ENCODE data around the gene SMOC2.

The SMOC2 gene

DNA sequence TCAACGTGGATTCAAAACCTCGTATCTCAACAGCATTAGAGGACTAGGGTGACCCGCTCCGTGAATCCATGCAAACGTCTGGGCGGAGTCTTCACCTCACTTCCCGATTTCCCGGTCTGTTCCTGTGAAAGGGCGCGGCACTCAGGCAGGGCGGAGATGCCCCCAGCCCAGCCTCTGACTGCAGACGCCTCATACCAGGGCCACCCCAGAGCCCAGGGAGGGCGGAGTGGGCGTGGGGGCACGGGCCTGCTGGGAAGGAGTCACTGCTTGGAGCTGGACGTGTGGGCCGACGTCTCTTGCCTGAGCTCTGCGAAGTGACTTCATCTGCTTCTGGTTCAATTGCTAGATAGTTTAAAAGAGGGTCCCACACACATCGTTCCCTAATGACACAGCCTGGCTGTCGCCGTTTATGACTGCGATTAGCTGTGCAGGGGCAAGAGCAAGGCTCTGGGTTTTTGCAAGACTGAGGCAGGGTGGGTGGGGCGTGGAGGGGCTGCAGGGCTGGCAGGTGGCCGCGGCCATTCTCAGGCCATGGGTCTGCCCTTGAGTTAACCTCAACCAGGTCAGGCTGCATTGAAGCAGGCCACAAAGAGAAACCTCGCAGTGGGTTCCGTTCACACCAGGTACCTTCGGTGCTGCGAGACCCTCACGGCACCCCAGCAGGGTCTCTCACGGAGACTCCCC is 15.0 kb downstream of the SMOC2 start:
- H3K4me3 ChIP-seq (ENCODE audit: low read depth, low read length), result no peak overlapping the region
- TF ChIP-seq, protein P1, sequence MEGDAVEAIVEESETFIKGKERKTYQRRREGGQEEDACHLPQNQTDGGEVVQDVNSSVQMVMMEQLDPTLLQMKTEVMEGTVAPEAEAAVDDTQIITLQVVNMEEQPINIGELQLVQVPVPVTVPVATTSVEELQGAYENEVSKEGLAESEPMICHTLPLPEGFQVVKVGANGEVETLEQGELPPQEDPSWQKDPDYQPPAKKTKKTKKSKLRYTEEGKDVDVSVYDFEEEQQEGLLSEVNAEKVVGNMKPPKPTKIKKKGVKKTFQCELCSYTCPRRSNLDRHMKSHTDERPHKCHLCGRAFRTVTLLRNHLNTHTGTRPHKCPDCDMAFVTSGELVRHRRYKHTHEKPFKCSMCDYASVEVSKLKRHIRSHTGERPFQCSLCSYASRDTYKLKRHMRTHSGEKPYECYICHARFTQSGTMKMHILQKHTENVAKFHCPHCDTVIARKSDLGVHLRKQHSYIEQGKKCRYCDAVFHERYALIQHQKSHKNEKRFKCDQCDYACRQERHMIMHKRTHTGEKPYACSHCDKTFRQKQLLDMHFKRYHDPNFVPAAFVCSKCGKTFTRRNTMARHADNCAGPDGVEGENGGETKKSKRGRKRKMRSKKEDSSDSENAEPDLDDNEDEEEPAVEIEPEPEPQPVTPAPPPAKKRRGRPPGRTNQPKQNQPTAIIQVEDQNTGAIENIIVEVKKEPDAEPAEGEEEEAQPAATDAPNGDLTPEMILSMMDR (IDR thresholded peaks at IDR 0.05; ENCODE audit: low read depth, low read length), result no peak

DNA sequence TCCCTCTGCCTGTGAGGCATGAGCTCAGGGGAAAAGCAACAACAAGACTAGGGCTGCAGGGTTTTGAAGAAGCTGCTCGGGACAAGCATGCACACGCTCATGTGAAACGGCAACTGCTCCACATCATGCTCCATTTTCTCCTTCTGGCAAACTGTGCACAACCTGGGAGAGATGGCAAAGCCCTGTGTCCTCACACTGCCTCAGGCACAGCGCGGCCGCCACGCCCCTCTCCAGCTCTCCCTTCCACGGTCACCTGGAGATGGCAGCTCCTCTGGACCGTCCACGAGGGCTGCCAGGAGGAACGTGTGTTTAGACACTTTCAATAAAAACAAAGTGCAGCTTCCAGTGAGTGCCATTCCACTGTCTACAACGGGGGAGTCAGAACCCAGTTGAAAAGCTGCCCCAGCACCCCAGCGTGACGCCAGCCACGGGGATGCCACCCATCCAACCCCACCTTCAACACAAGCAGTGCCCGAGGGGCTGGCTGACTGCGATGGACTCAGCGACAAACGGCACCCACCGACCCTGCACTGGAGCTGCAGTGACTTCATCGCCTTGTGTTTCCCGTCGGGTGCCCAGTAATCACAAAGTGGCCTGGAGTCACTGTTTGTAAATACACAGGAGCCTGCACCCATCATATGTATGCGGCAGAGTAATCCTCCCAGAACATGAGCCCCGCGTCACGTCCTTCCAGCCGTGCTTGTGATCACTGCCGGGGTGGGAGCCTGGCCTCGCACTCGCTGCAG is 16.1 kb downstream of the SMOC2 start:
- TF ChIP-seq, protein P1 (IDR thresholded peaks at IDR 0.05; ENCODE audit: low read depth, low read length), result no peak
- H3K4me3 ChIP-seq (ENCODE audit: low read depth, low read length), result no peak overlapping the region

DNA sequence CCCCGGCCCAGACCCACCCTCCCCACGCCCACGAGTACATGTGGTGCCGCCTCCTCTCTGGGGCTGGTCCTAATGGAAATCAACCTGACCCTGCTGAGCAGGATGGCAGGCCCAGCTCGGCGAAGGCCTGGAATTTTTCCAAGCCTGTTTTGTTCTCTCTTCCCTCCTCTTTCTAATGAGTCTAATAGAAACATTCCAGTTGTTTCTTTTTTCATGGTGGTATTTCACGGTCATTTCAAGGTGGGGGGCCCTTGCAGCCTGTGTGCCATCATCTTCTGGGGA is 16.6 kb downstream of the SMOC2 start:
- TF ChIP-seq, protein P1 (IDR thresholded peaks at IDR 0.05; ENCODE audit: low read depth, low read length), result no peak
- H3K4me3 ChIP-seq (ENCODE audit: low read depth, low read length), result no peak overlapping the region

DNA sequence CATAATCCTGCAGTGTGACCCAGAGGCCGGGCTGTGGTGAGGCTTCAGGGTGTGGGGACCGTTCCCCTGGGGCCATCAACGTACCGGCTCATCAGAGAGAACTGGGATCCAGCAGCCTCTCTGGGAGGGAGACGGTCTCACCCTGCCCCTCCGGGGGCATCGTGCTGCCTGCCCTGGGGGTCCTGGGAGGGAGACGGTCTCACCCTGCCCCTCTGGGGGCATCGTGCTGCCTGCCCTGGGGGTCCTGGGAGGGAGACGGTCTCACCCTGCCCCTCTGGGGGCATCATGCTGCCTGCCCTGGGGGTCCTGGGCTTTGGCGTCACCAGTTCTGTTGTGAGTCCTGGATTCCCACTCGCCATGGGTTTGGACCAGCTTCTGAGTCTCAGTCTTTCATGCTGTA is 17.1 kb downstream of the SMOC2 start:
- H3K4me3 ChIP-seq (ENCODE audit: low read depth, low read length), result no peak overlapping the region
- TF ChIP-seq, protein P1 (IDR thresholded peaks at IDR 0.05; ENCODE audit: low read depth, low read length), result no peak

DNA sequence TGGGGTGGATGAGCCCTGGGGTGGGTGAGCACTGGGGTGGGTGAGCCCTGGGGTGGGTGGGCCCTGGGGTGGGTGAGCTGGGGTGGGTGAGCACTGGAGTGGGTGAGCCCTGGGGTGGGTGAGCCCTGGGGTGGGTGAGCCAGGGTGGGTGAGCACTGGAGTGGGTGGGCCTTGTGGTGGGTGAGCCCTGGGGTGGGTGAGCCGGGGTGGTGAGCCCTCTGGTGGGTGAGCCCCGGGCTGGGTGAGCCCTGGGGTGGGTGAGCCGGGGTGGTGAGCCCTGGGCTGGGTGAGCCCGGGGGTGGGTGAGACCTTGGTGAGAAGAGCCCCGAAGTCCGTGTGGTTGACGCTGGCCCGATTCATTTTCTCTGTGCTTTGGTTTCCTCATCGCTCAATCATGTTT is 18.6 kb downstream of the SMOC2 start:
- H3K4me3 ChIP-seq (ENCODE audit: low read depth, low read length), result no peak overlapping the region
- TF ChIP-seq, protein P1 (IDR thresholded peaks at IDR 0.05; ENCODE audit: low read depth, low read length), result no peak

DNA sequence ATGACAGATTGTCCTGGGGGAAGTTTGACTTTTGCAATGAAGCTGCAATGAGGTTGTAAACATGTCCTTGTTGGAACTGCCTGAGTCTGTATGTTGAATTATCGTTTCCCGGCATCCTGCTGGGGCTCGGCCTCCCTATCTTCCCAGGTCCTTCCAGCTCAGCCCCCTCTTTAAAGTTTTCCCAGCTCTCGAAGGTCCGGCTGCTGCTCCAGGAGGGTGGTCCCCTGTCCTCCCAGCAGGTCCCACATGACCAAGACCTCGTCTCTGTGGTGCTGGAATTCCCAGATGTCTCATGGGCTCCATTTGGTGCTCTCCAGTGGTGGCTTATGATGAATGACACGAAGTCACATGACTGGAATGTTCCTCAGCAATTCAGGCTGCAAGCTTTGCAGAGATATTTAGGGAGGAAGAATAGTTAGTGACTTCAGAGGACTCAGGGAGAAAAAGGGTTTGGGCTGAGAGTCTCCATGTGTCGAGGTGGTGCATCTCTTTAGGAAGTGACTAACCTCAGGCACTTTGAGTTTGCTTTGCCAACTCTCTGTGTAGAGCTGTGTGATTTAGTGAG is 21.4 kb downstream of the SMOC2 start:
- TF ChIP-seq, protein P1 (IDR thresholded peaks at IDR 0.05; ENCODE audit: low read depth, low read length), result no peak
- H3K4me3 ChIP-seq (ENCODE audit: low read depth, low read length), result no peak overlapping the region

DNA sequence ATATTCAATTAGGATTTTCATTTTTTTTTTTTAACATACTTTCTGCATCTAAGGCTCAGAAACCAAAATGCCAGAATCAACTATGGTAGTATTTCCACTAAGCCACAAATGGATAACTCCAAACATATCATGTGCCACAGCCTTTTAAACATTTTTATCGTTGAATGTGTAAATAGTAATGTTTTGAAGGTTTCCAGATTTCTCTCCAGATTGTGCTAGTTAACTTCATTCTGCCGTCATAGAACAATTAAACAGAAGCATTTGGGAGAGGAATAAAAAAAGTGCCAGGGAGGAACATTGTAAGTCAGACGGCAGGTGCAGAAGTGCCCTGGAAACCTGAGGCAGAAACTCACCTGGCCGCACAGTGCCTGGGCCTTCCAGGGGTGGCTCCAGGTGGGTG is 23.6 kb downstream of the SMOC2 start:
- no peak overlapping the region for H3K4me3 ChIP-seq (ENCODE audit: low read depth, low read length)
- TF ChIP-seq, protein P1 (IDR thresholded peaks at IDR 0.05; ENCODE audit: low read depth, low read length), result no peak

Measured in WI38 (cell line).